Brain microvascular endothelial cell (primary cell): Measurements from ENCODE around the gene KCNQ1.

Experiments used
- DNase-seq: peaks from one replicate; pipeline ENCODE4 v3.0.0-alpha.2; 2020
- H3K27ac ChIP-seq: fragments of 250-450 bp; sonication (Bioruptor Pico); 2 replicates; pipeline ENCODE4 v1.5.1; 2020; ENCODE audit warnings: mild to moderate bottlenecking, moderate library complexity
- H3K27me3 ChIP-seq: fragments of 250-450 bp; sonication (Bioruptor Pico); replicated peaks from 2 replicates; pipeline ENCODE4 v1.5.1; 2020; ENCODE audit warnings: mild to moderate bottlenecking
- H3K36me3 ChIP-seq: fragments of 250-450 bp; sonication (Bioruptor Pico); replicated peaks from 2 replicates; pipeline ENCODE4 v1.5.1; 2020; ENCODE audit warnings: mild to moderate bottlenecking
- H3K4me3 ChIP-seq: 2 replicates; pipeline ENCODE4 v1.5.1; 2011; ENCODE audit warnings: low read depth, mild to moderate bottlenecking, control low read depth, low read length, moderate library complexity
- in situ Hi-C: cut with HindIII; loops from 2 replicates; pipeline ENCODE4 v1.10.0; 2017; ENCODE audit warnings: low sequenced_read_pairs, low pct_ligation_motif_present
- TF ChIP-seq, protein P1 (sequence below): IDR thresholded peaks from 2 replicates; pipeline ENCODE4 v1.5.1; 2011; ENCODE audit warnings: low read depth, mild to moderate bottlenecking, moderate library complexity, low read length, control low read depth, inconsistent platforms; ENCODE audit errors: missing control alignments

The KCNQ1 gene

DNA sequence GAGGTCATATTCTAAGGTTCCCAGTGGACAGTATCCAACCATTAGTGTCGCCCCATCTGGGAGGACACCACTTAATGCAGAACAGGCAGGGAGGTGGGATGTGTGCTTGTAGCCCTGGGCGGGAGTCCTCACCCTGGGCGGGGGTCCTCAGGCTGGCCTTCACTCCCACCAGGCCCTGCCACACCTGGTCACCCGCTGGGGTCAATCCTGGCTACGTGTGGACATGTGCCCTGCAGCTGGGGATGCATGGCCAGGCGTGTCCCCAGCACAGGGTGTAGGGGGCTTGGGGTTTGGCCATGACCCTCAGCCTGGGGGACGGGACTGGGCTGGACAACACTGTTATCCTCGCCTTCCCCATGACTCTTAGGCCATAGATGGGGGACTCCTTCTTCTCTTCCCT lies 19.3 kb upstream of the KCNQ1 start:
- Histone ChIP-seq H3K4me3 (no peak overlapping the region), H3K27ac (no peak overlapping the region), H3K27me3 (no peaks in the 10 kb centered on the region), H3K36me3 (no peaks in the 10 kb centered on the region)
- TF ChIP-seq, protein P1, sequence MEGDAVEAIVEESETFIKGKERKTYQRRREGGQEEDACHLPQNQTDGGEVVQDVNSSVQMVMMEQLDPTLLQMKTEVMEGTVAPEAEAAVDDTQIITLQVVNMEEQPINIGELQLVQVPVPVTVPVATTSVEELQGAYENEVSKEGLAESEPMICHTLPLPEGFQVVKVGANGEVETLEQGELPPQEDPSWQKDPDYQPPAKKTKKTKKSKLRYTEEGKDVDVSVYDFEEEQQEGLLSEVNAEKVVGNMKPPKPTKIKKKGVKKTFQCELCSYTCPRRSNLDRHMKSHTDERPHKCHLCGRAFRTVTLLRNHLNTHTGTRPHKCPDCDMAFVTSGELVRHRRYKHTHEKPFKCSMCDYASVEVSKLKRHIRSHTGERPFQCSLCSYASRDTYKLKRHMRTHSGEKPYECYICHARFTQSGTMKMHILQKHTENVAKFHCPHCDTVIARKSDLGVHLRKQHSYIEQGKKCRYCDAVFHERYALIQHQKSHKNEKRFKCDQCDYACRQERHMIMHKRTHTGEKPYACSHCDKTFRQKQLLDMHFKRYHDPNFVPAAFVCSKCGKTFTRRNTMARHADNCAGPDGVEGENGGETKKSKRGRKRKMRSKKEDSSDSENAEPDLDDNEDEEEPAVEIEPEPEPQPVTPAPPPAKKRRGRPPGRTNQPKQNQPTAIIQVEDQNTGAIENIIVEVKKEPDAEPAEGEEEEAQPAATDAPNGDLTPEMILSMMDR, result no peak
- in situ Hi-C loops, result no loop called here
- DNase-seq, result no peak

DNA sequence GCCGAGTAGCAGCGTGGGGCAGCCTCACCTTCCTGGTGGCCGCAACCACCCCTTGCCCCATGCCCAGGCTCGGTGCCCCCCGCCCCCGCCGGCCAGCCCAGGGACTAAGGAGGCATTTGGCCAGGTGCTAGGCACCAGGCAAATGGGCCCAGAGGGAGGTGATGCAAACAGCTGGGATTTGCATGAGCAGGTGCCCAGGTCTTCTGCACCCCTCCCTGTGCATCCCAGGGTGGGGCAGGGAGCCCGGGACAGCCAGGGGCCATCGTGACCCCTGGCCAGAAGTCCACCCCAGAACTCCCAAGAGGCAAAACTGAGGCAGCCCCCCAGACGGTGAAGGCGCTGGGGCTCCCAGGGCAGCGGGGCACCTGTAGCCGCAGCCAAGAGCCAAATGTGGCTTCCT lies 18.6 kb upstream of the KCNQ1 start:
- no peak overlapping the region for H3K27ac ChIP-seq
- TF ChIP-seq, protein P1, result no peak
- H3K4me3 ChIP-seq, result no peak overlapping the region
- no peak for DNase-seq
- no peaks in the 10 kb centered on the region for H3K36me3 ChIP-seq
- in situ Hi-C loops, result no loop called here
- H3K27me3 ChIP-seq, result no peaks in the 10 kb centered on the region

DNA sequence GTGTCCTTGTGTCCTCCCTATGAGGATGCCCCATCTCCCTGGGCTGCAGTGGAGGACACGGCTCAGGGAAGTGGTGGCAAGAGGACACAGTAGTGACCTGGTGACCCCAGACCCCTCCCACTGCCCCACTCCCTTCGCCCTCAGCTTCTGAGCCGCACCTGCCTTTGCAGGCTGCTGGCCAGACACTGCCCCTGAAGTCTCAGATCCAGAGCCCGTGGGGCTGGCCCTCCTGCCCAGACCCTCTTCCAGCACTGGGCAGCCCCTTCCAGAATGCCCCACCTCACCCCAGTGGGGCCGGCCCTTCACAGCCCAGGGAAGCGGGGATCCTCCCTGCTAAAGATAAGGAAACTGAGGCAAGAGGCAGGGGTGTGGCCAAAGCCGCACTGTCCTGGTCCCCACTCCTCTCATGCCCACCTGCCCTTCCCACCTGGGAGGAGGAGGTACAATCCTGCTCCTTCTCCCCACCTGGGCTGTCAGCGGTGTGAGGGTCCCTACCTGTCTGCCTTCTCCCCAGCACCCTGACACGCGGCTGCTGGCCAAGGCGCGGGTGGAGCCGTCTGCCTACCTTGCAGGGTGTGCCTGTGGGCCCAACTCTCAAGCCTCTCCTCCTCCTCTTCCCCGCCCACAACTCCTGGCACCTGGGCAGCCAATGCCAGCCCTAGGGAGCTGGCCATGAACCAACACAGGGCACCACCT lies 17.8 kb upstream of the KCNQ1 start:
- DNase-seq, result no peak
- Histone ChIP-seq H3K27ac (no peak overlapping the region), H3K27me3 (no peaks in the 10 kb centered on the region), H3K4me3 (no peak overlapping the region), H3K36me3 (no peaks in the 10 kb centered on the region)
- in situ Hi-C loops, result no loop called here
- TF ChIP-seq, protein P1, result no peak

DNA sequence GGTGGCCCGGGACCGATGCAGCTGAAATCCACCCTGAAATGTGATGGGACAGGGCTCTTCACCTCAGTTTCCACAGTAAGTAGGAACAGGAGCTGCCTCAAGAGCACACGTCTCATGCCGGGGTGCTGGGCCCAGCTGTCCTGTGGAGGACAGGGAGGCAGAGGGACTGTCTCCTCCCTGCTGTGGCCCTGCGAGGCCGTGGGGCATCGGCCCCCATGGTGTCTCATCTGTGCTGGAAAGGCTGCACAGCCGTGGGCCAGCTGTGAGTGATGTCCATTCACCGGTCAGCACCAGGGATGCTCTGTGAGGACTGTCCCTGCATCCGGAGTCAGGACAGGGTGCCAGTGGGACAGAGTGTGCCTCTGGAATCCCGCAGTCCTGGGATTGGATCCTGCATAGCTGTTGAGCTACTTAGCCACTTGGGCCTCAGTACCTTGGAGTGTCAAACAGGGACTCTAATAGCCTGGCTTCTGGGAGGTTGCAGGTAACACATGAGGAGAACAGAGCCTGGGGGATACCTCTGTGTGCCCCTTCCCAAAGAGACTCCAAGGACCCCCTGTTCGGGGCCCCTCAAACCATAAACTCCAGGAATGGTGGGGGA lies 17.0 kb upstream of the KCNQ1 start:
- in situ Hi-C loops, result no loop called here
- no peak for DNase-seq
- Histone ChIP-seq H3K4me3 (no peak overlapping the region), H3K27ac (no peak overlapping the region), H3K36me3 (no peaks in the 10 kb centered on the region), H3K27me3 (no peaks in the 10 kb centered on the region)
- TF ChIP-seq, protein P1, result no peak

DNA sequence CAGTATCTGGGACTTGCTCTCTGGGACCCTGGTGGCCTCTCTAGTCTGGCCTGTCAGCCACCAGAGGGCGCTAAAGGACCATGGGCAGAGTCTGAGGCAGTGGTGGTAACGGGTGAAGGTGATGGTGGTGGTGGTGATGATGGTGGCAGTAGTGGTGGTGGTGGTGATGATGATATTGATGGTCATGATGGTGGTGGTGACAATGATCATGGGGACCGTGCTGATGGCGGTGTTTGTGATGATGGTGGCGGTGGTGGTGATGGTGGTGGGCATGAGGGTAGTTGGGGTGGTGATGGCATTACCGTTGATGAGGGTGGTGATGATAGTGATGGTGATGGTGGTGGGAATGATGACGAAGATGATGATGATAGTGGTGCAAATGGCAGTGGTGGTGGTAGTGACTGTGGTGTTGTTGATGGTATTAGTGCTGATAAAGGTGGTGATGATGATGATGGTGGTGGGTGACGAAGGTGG lies 16.4 kb upstream of the KCNQ1 start:
- no peaks in the 10 kb centered on the region for H3K27me3 ChIP-seq
- no peak overlapping the region for H3K27ac ChIP-seq
- TF ChIP-seq, protein P1, result peak; percentile 87
- H3K4me3 ChIP-seq, result no peak overlapping the region
- peak; percentile 44 for DNase-seq
- in situ Hi-C loops, result no loop called here
- H3K36me3 ChIP-seq, result no peaks in the 10 kb centered on the region
